ENCODE measurements around the gene TMEM161B.

Gene TMEM161B

GRCh38 chr5:88268385-88269184, at the start of gene TMEM161B:
TMEM161B (minus strand) TSS chr5:88268845; CDS start chr5:88268723, 122 bp downstream.
- H3K4me3 ChIP-seq (replicated peaks; ENCODE audit: low read depth, low read length), result peak within 1 kb of the TSS; percentile 95
- peak; percentile 71 for DNase-seq (ENCODE audit: extremely low read depth, low read depth)

GRCh38 chr5:88304356-88304755, 35.7 kb upstream of the TMEM161B start:
- TF ChIP-seq CTCF (IDR thresholded peaks at IDR 0.05; ENCODE audit: low read depth, low read length, missing control alignments), result no peak
- H3K4me3 ChIP-seq (replicated peaks; ENCODE audit: low read depth, low read length), result no peak overlapping the region
- DNase-seq (ENCODE audit: extremely low read depth, low read depth), result no peak

More at GRCh38 chr5:88268385-88269184, at the start of gene TMEM161B:
- TF ChIP-seq CTCF (IDR thresholded peaks at IDR 0.05; ENCODE audit: low read depth, low read length, missing control alignments), result no peak

GRCh38 chr5:88298425-88298824, 29.8 kb upstream of the TMEM161B start:
- TF ChIP-seq CTCF (IDR thresholded peaks at IDR 0.05; ENCODE audit: low read depth, low read length, missing control alignments), result no peak
- H3K4me3 ChIP-seq (replicated peaks; ENCODE audit: low read depth, low read length), result no peak overlapping the region
- DNase-seq (ENCODE audit: extremely low read depth, low read depth), result peak; percentile 3

- no peak for DNase-seq (ENCODE audit: extremely low read depth, low read depth)
- H3K4me3 ChIP-seq (replicated peaks; ENCODE audit: low read depth, low read length), result no peak overlapping the region
- TF ChIP-seq CTCF (IDR thresholded peaks at IDR 0.05; ENCODE audit: low read depth, low read length, missing control alignments), result no peak
Observed at GRCh38 chr5:88290801-88291200, 22.2 kb upstream of the TMEM161B start.

GRCh38 chr5:88288528-88289197, 20.0 kb upstream of the TMEM161B start:
- H3K4me3 ChIP-seq (replicated peaks; ENCODE audit: low read depth, low read length), result no peak overlapping the region
- no peak for DNase-seq (ENCODE audit: extremely low read depth, low read depth)
- no peak for TF ChIP-seq CTCF (IDR thresholded peaks at IDR 0.05; ENCODE audit: low read depth, low read length, missing control alignments)

GRCh38 chr5:88287846-88288527, 19.3 kb upstream of the TMEM161B start:
- DNase-seq (ENCODE audit: extremely low read depth, low read depth), result no peak
- no peak for TF ChIP-seq CTCF (IDR thresholded peaks at IDR 0.05; ENCODE audit: low read depth, low read length, missing control alignments)
- H3K4me3 ChIP-seq (replicated peaks; ENCODE audit: low read depth, low read length), result no peak overlapping the region
